GM21360 (cell line): ENCODE data around the gene FASTKD2.

ENCODE experiments used
- ATAC-seq: cut with Tn5 transposase; IDR thresholded peaks from one replicate; pipeline ENCODE4 v1.9.1; 2021; ENCODE audit warnings: mild to moderate bottlenecking, moderate library complexity; ENCODE audit not compliant: unreplicated experiment

The FASTKD2 gene

DNA sequence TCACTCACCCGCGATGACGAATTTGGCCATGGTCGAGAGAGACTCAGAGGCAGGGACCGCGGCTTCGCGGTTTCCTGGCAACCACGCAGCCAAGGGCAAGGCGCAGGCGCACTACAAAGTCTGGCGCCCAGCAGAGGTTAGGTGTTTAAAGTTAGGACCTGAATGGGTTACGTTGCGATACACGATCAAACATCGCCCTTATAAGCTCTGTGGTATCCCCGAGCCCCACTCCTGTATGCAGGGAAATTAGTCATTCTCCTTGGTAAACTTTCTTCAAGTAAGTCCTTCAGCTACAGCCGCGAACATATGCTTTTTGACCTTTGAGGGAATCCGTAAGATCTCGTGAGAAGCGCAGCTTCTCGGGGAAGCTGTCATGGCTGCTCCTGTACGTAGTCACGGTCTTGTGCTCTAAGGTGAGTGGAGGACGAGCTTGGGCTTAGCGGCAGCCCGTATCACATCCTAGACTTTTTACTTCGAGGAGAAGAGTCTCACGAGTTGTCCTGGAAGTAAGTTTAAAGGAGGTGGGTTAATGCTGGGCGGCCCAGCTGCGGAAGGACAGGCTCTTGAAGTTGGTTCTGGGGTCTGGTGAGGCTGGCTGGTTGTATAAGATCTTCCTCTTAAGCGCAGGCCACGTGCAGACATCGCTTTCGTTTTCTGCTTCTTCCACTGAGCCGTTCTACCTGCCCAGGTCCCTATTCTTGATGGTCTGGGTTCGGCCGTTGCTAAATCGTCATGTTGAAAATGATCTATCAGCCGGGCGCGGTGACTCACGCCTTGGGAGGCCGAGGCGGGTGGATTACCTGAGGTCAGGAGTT is at the start of gene FASTKD2, which contains the start of gene MDH1B:
Gene FASTKD2 (plus strand): TSS at position 365 of the 815 bp plus-strand sequence. CDS start 1,088 bp downstream, outside the sequence.
Gene MDH1B (minus strand): TSS at position 87 of the 815 bp plus-strand sequence. CDS start 57 bp downstream, at position 30.
- ATAC-seq: peak; percentile 90

DNA sequence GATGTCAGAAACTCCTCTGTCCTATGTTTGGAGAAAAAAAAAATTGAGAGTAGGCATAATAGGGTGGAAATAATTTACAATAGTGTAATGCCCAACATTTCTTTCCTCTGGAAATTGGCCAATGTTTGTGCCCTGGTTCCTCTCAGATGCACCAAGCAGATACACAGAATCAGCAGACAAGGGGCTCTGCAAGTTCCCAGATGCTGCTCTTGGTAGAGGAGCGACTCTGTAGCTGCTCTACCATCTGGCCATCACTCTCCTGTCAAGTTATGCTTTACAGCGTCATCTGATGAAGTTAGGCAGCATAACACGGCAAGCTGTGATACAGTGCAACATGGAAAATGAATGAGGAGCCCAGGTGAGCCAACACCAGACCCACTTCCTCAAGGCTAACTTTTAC is 48.8 kb upstream of the FASTKD2 start:
- no peak for ATAC-seq

GRCh38 chr2:206718296-206718695 is 47.1 kb upstream of the FASTKD2 start, which contains the start of gene DYTN:
DYTN (minus strand) TSS chr2:206718396; CDS start chr2:206718279, 117 bp downstream.
- no peak for ATAC-seq

DNA sequence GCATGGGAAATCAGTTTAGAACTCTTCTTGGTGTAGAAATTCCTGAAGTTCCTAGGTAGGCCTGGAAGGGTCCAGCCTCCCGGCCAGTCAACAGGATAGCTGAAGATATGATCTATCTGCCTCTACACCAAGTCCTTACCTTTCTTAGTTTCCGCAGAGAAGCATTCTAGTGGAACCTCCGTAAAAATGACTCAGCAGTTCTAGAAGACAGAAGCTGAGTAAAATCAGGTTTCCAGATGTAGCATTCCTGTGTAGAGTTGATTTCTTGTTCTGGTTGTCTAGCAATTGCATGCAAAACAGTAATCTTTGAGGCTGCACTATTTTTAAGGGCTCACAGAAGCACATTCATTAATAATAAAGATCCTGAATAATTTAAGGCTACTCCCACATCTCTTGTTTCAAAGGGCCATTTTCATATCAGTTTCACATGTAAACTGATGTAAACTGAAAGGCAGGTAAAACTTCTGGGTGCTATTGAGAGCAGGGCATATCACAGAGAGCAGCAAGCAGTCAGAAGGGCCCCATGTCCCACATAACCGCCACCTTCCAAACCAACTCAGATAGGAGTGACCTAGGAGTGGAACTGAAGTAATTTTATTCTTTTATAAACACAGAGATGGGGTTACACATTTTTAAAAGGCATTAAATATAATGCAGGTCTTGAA is 44.0 kb upstream of the FASTKD2 start:
- ATAC-seq: peak; percentile 66

DNA sequence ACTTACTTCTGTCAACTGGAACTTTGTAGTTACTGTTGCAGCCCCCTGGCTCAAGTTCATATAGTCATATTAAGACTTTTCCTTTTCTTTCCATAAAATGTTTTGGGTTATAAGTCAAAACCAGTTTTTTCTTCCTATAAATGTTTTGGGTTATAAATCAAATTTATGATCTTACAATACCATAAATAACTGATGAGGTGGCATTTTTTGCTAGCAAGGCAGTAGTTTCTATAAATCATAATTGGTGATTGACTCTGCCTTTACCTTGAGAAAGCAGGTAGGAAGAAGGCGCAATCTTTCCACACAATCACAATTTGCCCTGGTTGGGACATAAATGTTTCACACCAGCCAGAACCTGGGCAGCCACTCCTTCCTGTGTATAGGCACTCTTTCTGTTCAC is 42.1 kb upstream of the FASTKD2 start:
- ATAC-seq: no peak

GRCh38 chr2:206727287-206727686 is 38.1 kb upstream of the FASTKD2 start:
- ATAC-seq: no peak

DNA sequence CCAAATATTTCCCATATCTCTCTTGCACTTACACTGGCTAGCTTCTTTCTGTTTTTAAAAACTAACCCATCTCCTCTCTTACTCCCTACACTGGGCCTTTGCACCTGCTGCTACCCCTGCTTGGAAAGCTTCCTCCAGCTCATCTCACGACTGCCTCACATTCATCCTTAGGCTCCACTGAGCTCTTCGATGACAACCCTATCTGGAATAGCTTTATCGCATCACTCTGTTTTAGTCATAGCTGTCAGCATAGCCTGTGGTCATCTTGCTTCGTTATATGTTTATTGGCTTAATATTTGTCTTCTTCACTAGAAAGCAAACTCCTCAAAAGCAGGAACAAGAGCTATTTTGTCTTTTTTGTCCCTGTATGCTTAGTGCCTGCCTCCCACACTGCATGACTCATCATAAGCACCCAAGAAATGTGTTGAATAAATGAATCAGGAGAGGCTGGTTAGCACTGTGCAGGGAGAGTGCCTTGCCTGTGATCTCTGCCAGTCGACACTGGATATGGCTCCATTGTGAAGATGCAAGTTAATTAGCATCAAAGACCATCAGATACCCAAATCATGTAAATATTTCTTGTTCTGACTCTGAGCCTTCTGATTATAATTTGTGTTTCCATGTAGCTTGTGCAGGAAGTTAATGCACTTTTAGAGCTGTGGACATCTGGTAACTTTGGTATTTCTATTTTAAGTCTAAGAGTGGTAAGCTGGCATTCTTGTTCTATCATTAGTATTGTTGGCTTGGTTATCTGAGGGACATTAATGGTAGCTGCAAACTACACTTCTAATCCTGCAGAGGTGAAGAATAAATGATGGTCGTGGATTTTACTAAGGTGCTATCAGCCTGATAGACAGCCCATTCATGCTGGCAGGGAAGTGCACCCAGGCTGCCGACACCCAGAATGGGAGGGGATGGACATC is 36.9 kb upstream of the FASTKD2 start:
- no peak for ATAC-seq

DNA sequence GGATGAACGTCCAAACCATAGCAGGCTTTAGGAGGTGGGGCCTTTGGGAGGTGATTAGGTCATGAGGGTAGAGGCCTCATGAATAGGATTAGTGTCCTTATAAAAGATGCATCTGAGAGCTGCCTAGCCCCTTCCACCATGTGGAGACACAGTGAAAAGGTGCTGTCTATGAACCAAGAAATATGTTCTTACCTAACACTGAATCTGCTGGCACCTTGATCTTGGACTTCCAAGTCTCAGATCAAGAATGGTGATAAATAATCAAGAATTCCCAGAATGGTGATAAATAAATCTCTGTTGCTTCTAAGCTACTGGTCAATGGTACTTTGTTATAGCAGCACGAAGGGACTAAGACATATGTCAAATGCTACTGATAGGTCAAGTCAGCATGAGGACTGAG is 32.1 kb upstream of the FASTKD2 start:
- ATAC-seq: no peak

DNA sequence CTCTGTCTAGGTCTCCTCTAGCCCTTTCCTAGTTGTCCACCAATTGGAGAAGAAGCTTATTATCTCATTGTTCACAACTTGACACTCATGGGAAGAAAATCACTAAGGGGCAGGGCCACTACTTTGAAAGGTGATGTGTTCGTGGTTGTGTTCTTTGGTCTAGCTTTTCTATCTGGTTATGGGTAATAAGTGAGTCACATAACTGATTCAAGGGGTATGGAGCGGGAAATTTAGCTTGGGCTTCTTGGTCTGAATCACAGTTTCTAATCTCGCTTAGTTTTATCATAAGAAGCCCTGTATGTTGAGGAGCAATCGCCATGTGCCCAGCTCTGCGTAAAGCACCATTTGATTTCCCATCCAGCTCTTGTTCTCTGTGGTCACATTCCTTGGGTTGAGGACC is 28.5 kb upstream of the FASTKD2 start:
- ATAC-seq: no peak

DNA sequence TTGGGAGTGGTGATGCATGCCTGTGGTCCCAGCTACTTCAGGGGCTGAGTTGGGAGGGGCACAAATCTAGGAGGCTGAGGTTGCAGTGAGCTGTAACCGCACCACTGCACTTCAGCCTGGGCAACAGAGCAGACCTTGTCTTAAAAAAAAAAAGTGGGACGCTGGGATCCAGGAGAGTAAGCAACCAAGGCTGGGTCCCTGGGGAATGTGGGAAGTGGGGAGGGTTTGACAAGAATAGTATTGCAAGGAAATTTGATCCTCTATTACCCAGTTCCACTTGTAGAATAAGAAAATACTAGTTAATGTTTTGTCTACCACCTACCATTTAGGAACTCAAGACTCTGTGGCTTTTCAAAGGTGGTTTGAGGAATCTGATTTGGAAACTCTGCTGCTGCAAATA is 26.1 kb upstream of the FASTKD2 start:
- no peak for ATAC-seq

GRCh38 chr2:206740800-206741199 is 24.6 kb upstream of the FASTKD2 start:
- no peak for ATAC-seq

DNA sequence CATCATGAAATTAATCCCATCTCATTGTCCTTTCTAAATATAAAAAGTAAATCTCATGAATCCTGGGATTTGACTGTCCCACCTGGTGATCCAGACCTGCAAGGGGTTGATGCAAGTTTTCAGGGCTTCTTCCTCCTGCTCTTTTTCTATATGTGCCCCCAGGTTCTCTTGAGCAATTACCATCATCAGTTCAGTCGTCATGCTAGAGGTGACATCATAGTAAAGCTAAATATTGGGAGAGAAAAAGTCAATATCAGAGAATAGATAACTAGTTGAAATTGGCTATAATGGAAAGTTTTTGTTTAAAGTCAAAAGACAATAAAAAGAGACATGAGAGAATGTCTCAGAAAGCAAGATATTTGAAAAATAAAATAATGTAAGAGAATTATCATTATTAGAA is 8.6 kb upstream of the FASTKD2 start:
- ATAC-seq: no peak

DNA sequence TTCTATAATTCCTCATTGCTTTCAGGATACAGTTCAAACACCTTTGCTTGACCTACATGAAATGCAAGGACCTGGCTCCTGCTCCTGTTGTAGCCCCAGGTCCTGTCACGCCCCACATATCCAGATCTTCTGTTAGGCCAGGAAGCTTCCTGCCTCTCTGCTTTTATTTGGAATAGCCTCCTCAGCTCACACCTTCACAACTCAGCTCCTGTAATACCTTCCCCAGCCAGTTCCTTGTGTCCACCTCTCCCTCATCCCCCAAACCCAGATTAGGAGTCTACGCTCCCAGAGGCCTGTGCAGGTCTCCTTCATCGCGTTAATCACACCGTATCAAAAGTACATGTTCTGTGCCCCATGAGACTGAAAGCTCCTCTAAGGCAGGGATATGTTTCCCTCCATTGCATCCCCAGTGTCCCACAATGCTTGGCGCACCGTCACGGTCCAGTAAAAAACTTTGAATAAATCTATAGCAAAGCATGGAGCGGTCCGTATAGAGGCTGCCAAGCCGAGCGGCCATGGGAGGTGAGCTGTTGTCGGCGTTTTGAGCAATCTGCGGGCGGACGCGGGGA is 649 bp upstream of the FASTKD2 start:
- ATAC-seq: peak; percentile 40

DNA sequence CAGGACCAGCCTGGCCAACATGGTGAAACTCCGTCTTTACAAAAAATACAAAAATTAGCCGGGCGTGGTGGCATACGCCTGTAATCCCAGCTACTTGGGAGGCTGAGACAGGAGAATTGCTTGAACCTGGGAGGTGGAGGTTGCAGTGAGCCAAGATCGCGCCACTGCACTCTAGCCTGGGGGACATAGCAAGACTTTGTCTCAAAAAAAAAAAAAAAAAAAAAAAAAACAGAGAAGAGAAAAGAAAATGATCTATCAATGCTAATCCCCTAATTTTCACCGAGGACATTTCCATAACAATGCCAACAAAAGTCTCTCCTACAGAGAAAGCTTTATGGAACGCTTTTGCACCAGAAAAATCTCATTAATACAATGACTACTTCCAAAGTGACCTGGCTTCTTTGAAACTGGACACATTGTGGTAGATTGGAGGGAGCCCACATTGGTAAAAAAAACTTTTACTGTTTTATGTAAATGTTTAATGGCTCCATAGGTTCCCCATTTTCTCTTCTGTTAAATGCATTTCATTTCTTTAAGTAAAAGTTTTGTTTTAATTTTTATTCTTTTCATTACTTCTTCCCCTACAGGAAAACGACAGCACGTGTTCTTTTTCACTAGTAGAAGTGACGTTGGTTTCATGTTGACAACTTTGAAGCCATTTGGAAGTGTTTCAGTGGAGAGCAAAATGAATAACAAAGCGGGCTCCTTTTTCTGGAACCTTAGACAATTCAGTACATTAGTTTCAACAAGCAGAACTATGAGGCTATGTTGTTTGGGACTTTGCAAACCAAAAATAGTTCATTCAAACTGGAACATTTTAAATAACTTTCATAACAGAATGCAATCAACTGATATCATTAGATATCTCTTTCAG is 888 bp downstream of the FASTKD2 start:
- ATAC-seq: no peak

- ATAC-seq: no peak
Observed at GRCh38 chr2:206774871-206775270, 9.5 kb downstream of the FASTKD2 start.

- no peak for ATAC-seq
Observed at GRCh38 chr2:206776432-206776831, 11.0 kb downstream of the FASTKD2 start.

DNA sequence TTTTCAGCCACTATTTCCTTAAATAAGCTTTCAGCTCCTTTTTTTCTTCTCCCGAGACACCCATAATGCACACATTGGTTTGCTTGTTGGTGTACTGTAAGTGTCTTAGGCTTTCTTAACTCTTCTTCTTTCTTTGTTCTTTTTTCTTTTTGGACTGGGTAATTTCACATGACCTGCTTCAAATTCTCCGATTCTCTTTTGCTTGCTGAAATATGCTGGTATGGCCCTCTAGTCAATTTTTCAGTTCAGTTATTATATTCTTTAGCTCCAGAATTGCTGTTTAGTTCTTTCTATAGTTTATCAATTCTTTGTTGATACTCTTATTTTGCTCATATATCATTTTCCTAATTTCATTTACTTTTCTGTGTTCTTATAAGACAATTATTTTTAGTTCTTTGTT is 15.3 kb downstream of the FASTKD2 start:
- no peak for ATAC-seq

DNA sequence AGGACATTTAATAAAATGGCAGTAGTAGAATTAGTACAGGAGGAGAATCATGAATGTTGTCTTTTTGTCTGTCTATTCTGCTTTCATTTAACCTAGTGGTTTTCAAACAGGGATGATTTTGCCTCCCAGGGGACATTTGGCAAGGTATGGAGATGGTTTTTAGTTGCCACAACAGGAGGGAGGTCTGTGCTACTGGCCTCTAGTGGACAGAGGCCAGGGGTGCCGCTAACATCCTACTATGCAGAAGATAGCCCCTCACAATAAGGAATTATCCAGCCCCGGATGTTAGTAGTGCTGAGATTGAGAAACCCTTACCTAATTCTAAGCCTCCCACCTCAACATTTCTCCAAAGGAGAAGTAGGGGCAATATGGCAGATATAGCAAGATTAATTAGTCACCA is 18.3 kb downstream of the FASTKD2 start:
- no peak for ATAC-seq

GRCh38 chr2:206784559-206785353 is 19.4 kb downstream of the FASTKD2 start:
- ATAC-seq: no peak
